Liver (tissue), 10 donors: ENCODE measurements around the gene RHEX. TPM values are rescaled to one million over a fixed set of nuclear protein-coding genes. Genes with fewer than 3 reads are reported as not detected.

ENCODE experiments used
- DNase-seq: peaks from one replicate; pipeline ENCODE4 v3.0.0-alpha.2; 2017; ENCODE audit warnings: low spot score
- H3K27ac ChIP-seq, 2 donors: one replicate each; pipeline ENCODE4 v1.7.0; 2013; ENCODE audit warnings: inconsistent platforms in 2 of 2, low read length in 2 of 2, control low read depth in 1 of 2, low read depth in 1 of 2, mild to moderate bottlenecking in 1 of 2
- H3K27me3 ChIP-seq, 4 donors: one replicate each; pipeline versions ENCODE4 v1.6.1 to v1.7.0; 2013; ENCODE audit warnings: low read length in 3 of 4, inconsistent platforms in 1 of 4, mild to moderate bottlenecking in 1 of 4, moderate library complexity in 1 of 4; ENCODE audit not compliant: control insufficient read depth in 4 of 4, insufficient read depth in 4 of 4
- H3K36me3 ChIP-seq, 4 donors: one replicate each; pipeline versions ENCODE4 v1.6.1 to v1.7.0; 2013; ENCODE audit warnings: low read length in 3 of 4, mild to moderate bottlenecking in 3 of 4, low read depth in 1 of 4, moderate library complexity in 1 of 4; ENCODE audit not compliant: control insufficient read depth in 4 of 4, insufficient read depth in 3 of 4
- H3K4me1 ChIP-seq, 4 donors: one replicate each; pipeline versions ENCODE4 v1.6.1 to v1.7.0; 2013; ENCODE audit warnings: low read length in 3 of 4, mild to moderate bottlenecking in 3 of 4, moderate library complexity in 1 of 4; ENCODE audit not compliant: control insufficient read depth in 4 of 4, insufficient read depth in 4 of 4
- H3K4me3 ChIP-seq, 3 donors: one replicate each; pipeline versions ENCODE4 v1.6.1 to v1.7.0; 2013; ENCODE audit warnings: low read length in 3 of 3, control low read depth in 1 of 3, low read depth in 1 of 3, mild to moderate bottlenecking in 1 of 3
- H3K9ac ChIP-seq, 2 donors: one replicate each; pipeline ENCODE4 v1.7.0; 2013; ENCODE audit warnings: low read length in 2 of 2, mild to moderate bottlenecking in 2 of 2, moderate library complexity in 2 of 2, control low read depth in 1 of 2, low read depth in 1 of 2
- H3K9me3 ChIP-seq, 4 donors: one replicate each; pipeline versions ENCODE4 v1.6.1 to v1.7.0; 2013; ENCODE audit warnings: low read length in 3 of 4; ENCODE audit not compliant: control insufficient read depth in 4 of 4
- CTCF ChIP-seq: fragments of 150-350 bp; IDR thresholded peaks from 2 replicates; pipeline ENCODE4 v1.5.1; 2017; ENCODE audit warnings: improper control_type of control experiment, low read depth, low read length; ENCODE audit not compliant: missing input control
- FOXA2 ChIP-seq: IDR thresholded peaks from 2 replicates; pipeline ENCODE4 v1.6.1; 2016; ENCODE audit warnings: antibody characterized with exemption
- GABPA ChIP-seq, 2 donors: IDR thresholded peaks in 1 of 2; conservative IDR thresholded peaks in 1 of 2; 2 replicates each; pipeline ENCODE4 v1.6.1; 2016; ENCODE audit warnings: antibody characterized with exemption in 2 of 2, mild to moderate bottlenecking in 1 of 2, moderate library complexity in 1 of 2
- HNF4A ChIP-seq, 2 donors: conservative IDR thresholded peaks; 2 replicates each; pipeline ENCODE4 v1.6.1; 2016; ENCODE audit warnings: antibody characterized with exemption in 2 of 2, mild to moderate bottlenecking in 2 of 2
- HNF4G ChIP-seq: IDR thresholded peaks from 2 replicates; pipeline ENCODE4 v1.6.1; 2016; ENCODE audit warnings: antibody characterized with exemption
- JUND ChIP-seq, 2 donors: IDR thresholded peaks; 2 replicates each; pipeline ENCODE4 v1.6.1; 2016; ENCODE audit warnings: antibody characterized with exemption in 2 of 2
- MAX ChIP-seq: IDR thresholded peaks from 2 replicates; pipeline ENCODE4 v1.6.1; 2016; ENCODE audit warnings: antibody characterized with exemption
- NR2F2 ChIP-seq: IDR thresholded peaks from 2 replicates; pipeline ENCODE4 v1.6.1; 2016; ENCODE audit warnings: antibody characterized with exemption
- RAD21 ChIP-seq, 2 donors: IDR thresholded peaks; 2 replicates each; pipeline ENCODE4 v1.6.1; 2016; ENCODE audit warnings: antibody characterized with exemption in 2 of 2, mild to moderate bottlenecking in 2 of 2
- REST ChIP-seq: IDR thresholded peaks from 2 replicates; pipeline ENCODE4 v1.6.1; 2016; ENCODE audit warnings: antibody characterized with exemption, mild to moderate bottlenecking
- RXRA ChIP-seq, 2 donors: IDR thresholded peaks; 2 replicates each; pipeline ENCODE4 v1.6.1; 2017 to 2018; ENCODE audit warnings: antibody characterized with exemption in 2 of 2, mild to moderate bottlenecking in 1 of 2
- SP1 ChIP-seq: IDR thresholded peaks from 2 replicates; pipeline ENCODE4 v1.6.1; 2018; ENCODE audit warnings: antibody characterized with exemption, mild to moderate bottlenecking
- TAF1 ChIP-seq: conservative IDR thresholded peaks from 2 replicates; pipeline ENCODE4 v1.6.1; 2016; ENCODE audit warnings: antibody characterized with exemption, mild to moderate bottlenecking
- WGBS: extraction: QIAGEN DNeasy Blood & Tissue Kit; methylation state at CpG from one replicate; pipeline ENCODE4 v1.1.7; 2013; 5-methylcytosine and 5-hydroxymethylcytosine counted together
- polyA plus RNA-seq, 2 donors: library from polyadenylated mRNA; stranded (reverse) in 1 of 2; unstranded in 1 of 2; fragments of 200-250 nt in 1 of 2; fragments of >200 nt in 1 of 2; fragmentation: Nextera tagmentation in 1 of 2; extraction: Ambion mirVana in 1 of 2; gene quantifications; one replicate each; pipeline versions ENCODE4 v1.2.1 to v1.2.3, GENCODE V29; 2013 to 2015
- small RNA-seq: library from RNA; depleted of rRNA; stranded (forward); fragments of <200 nt; gene quantifications from one replicate; pipeline ENCODE3, GENCODE V24; 2014
- total RNA-seq, 2 donors: library from RNA; depleted of rRNA; stranded (reverse); fragments of >200 nt; gene quantifications; one replicate each; pipeline ENCODE4 v1.2.3, GENCODE V29; 2014
- donor health status: healthy.
- donor health status: healthy.
- donor health status: healthy.
- donor health status: healthy.
- donor health status: healthy.

RHEX gene
- total and polyA plus RNA-seq, 4 donors, result 0.15 to 2.8 (median 0.47) TPM

DNA sequence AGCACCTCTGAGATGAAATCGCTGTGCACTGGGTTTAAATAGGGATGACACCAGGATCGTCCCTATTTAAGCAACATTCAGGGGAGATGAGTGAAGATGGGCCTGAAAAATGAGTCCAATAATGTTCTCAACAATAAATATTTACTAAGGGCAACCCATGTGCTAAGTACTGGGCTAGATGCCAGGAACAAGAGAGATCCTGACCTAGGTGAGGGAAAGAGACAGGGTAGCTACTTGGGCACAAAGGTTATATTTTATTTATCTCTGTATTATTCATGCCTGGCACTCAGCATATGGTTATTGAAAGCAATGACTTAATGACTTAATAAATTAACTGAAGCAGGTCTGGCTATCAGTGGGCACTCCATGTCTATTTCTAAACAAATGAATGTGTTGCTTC, 91.6 kb downstream of the RHEX start:
- H3K27ac ChIP-seq, result no peak overlapping the region
- H3K4me1 ChIP-seq, result peaks cover 2 to 16% (median 13%) of the 10 kb centered on the region in 4 donors
- no peaks in the 10 kb centered on the region for H3K27me3 ChIP-seq
- H3K4me3 ChIP-seq, result no peak overlapping the region
- H3K9me3 ChIP-seq, result no peaks in the 10 kb centered on the region
- WGBS, result 51% methylated on average over 2 of the region's 2 CpGs
- no peak overlapping the region for H3K9ac ChIP-seq
- no peak for TF ChIP-seq HNF4G
- TF ChIP-seq REST, result peak; percentile 9
- TF ChIP-seq HNF4A (conservative IDR thresholded peaks at IDR 0.05), result peak; percentile 73 to 76
- TF ChIP-seq JUND (IDR thresholded peaks at IDR 0.05), result peak in 1 of 2 donors; percentile 48
- peak; percentile 51 for TF ChIP-seq SP1
- peak; percentile 24 for TF ChIP-seq NR2F2
- TF ChIP-seq CTCF, result no peak
- peak; percentile 34 to 60 for TF ChIP-seq RXRA (IDR thresholded peaks at IDR 0.05)
- peak; percentile 55 for TF ChIP-seq FOXA2
- peak; percentile 37 for TF ChIP-seq MAX
- H3K36me3 ChIP-seq, result no peaks in the 10 kb centered on the region
- no peak for DNase-seq

DNA sequence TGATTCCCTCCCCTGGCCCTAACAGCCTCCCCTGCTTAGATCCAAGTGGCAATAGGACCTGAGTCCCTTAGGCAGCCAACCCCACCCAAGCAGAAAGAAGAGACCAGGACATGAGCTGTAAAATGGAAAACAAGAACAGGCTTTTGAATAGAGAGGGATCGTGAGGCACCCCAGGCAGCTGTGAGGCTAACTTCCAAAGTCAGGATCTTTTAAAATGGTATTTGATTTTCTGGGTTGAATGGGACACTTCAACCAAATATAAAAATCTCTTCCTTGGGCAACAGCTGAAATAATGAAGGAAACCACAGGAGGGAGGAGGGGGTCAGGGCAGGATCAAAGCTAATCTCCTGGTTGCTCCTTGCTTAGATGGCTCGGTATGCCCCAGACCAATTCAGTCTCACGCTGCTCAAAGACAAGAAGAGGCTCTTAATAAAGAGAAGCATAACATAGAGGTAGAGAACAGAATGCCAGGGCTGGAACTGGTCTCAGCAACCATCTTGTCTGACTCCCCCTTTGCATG, 92.9 kb downstream of the RHEX start:
- Histone ChIP-seq H3K9ac (no peak overlapping the region), H3K9me3 (no peaks in the 10 kb centered on the region), H3K27ac (no peak overlapping the region), H3K27me3 (no peaks in the 10 kb centered on the region), H3K4me3 (no peak overlapping the region), H3K36me3 (no peaks in the 10 kb centered on the region), H3K4me1 (peaks cover 2 to 16% (median 13%) of the 10 kb centered on the region in 4 donors)
- no peak for DNase-seq
- TF ChIP-seq REST, result no peak
- TF ChIP-seq RXRA (IDR thresholded peaks at IDR 0.05), result no peak
- TF ChIP-seq MAX, result no peak
- no peak for TF ChIP-seq NR2F2
- TF ChIP-seq RAD21 (IDR thresholded peaks at IDR 0.05), result no peak
- TF ChIP-seq TAF1, result no peak
- no peak for TF ChIP-seq GABPA (IDR thresholded peaks at IDR 0.05 in 1 of 2, conservative IDR thresholded peaks at IDR 0.05 in 1 of 2)
- WGBS, result 80% methylated on average over 3 of the region's 3 CpGs

Small RNA genes within 50 kb of the gene (small RNA-seq; reads per million reads assigned to genes)
- not detected for gene RF00271

Other genes with a start within 250 kb of the RHEX start
- 1 to 10 TPM; 5.5 to 9.1 TPM for gene SLC41A1, start 240.0 kb upstream of the RHEX start, total RNA-seq
- 1 to 10 TPM; 2.6 to 2.7 TPM for gene SLC41A1, start 240.0 kb upstream of the RHEX start, polyA plus RNA-seq
- gene PM20D1, start 203.0 kb upstream of the RHEX start, total RNA-seq, result under 1 TPM; under 0.01 to 0.14 TPM
- under 1 TPM; 0.29 to 0.30 TPM for gene PM20D1, start 203.0 kb upstream of the RHEX start, polyA plus RNA-seq
- gene SLC26A9, start 109.7 kb upstream of the RHEX start, total RNA-seq, result not detected
- not detected for gene SLC26A9, start 109.7 kb upstream of the RHEX start, polyA plus RNA-seq
- under 1 TPM in 1 of 2 donors, not detected in 1; 0.89 TPM for gene RAB7B, start 49.8 kb upstream of the RHEX start, total RNA-seq
- gene RAB7B, start 49.8 kb upstream of the RHEX start, polyA plus RNA-seq, result under 1 TPM; 0.08 to 0.20 TPM
- 10 to 100 TPM in 1 of 2 donors, under 1 TPM in 1; under 0.01 to 32.8 TPM for gene CTSE, start 29.3 kb upstream of the RHEX start, total RNA-seq
- gene CTSE, start 29.3 kb upstream of the RHEX start, polyA plus RNA-seq, result under 1 TPM; 0.03 to 0.08 TPM
- gene AVPR1B, start 64.2 kb downstream of the RHEX start, total RNA-seq, result not detected
- not detected for gene AVPR1B, start 64.2 kb downstream of the RHEX start, polyA plus RNA-seq
- gene FAM72A, start 149.7 kb downstream of the RHEX start, total RNA-seq, result 10 to 100 TPM in 1 of 2 donors, under 1 TPM in 1; 0.59 to 10.8 TPM
- under 1 TPM; 0.36 to 0.84 TPM for gene FAM72A, start 149.7 kb downstream of the RHEX start, polyA plus RNA-seq
- gene SRGAP2, start 150.4 kb downstream of the RHEX start, total RNA-seq, result 10 to 100 TPM; 23.5 to 25.2 TPM
- 1 to 10 TPM; 6.6 to 7.7 TPM for gene SRGAP2, start 150.4 kb downstream of the RHEX start, polyA plus RNA-seq